ENCODE data around the gene PEX6.
A peak's percentile ranks its signal among the peaks of the same experiment; 100 is the strongest.

PEX6 gene, protein sequence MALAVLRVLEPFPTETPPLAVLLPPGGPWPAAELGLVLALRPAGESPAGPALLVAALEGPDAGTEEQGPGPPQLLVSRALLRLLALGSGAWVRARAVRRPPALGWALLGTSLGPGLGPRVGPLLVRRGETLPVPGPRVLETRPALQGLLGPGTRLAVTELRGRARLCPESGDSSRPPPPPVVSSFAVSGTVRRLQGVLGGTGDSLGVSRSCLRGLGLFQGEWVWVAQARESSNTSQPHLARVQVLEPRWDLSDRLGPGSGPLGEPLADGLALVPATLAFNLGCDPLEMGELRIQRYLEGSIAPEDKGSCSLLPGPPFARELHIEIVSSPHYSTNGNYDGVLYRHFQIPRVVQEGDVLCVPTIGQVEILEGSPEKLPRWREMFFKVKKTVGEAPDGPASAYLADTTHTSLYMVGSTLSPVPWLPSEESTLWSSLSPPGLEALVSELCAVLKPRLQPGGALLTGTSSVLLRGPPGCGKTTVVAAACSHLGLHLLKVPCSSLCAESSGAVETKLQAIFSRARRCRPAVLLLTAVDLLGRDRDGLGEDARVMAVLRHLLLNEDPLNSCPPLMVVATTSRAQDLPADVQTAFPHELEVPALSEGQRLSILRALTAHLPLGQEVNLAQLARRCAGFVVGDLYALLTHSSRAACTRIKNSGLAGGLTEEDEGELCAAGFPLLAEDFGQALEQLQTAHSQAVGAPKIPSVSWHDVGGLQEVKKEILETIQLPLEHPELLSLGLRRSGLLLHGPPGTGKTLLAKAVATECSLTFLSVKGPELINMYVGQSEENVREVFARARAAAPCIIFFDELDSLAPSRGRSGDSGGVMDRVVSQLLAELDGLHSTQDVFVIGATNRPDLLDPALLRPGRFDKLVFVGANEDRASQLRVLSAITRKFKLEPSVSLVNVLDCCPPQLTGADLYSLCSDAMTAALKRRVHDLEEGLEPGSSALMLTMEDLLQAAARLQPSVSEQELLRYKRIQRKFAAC

DNA sequence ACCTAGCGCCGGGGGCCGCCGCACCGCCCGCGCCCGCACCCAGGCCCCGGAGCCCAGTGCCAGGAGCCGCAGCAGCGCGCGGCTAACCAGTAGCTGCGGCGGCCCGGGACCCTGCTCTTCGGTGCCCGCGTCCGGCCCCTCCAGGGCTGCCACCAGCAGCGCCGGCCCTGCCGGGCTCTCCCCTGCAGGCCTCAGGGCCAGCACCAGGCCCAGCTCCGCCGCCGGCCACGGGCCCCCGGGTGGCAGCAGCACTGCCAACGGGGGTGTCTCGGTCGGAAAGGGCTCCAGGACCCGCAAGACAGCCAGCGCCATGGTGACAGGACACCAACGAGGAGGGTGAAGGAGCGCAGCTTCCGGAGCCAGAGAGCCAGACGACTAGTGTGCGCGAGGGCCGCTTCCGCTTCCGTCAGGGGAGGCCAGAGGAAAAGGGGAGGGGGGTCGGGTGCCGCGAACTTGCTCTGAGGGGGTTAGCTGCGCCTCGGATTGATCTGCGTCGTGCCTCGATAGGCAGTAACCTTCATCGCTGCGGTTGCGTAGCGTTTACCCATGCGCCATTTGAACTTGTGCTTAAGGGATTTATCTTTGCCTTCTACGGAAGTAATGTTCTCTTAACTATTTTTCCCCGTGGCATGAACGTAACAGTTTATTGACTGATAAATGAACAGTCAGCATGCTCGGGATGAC, at the start of gene PEX6:
Gene PEX6, minus strand, starts transcription at position 343 of the 684 bp plus-strand sequence. Its CDS starts 31 bp downstream, at position 312.
- DNase-seq (ENCODE audit: low read depth), result peak; percentile 84

DNA sequence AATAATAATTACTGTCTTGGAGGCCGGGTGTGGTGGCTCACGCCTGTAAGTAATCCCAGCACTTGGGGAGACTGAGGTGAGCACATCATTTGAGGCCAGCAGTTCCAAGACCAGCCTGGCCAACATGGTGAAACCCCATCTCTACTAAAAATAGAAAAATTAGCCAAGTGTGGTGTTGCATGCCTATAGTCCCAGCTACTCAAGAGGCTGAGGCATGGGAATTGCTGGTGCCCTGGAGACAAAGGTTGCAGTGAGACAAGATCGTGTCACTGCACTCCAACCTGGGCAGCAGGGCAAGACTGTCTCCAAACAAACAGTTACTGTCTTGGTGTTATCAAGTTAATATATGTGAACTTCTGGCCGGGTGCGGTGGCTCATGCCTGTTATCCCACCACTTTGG, 47.4 kb upstream of the PEX6 start:
- no peak for DNase-seq (ENCODE audit: low read depth)

DNA sequence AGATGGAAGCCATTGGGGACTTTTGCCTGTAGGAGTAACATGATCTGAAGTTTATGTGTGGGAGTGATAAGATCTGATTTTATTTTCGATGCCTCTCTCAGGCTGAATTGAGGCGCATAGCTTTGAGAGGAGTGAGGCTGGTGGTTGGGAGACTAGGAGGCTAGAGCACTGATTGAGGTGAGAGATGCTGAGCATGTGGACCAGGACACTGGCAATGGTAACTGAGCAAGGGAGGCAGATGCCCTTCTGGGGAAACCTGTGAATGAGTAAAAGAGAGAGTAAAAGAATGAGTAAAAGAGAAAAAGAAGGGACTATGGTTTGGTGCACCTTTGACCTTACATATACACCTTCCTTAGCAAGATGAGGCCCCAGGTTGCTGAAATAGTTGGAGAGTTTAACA, 45.5 kb upstream of the PEX6 start:
- DNase-seq (ENCODE audit: low read depth), result no peak

DNA sequence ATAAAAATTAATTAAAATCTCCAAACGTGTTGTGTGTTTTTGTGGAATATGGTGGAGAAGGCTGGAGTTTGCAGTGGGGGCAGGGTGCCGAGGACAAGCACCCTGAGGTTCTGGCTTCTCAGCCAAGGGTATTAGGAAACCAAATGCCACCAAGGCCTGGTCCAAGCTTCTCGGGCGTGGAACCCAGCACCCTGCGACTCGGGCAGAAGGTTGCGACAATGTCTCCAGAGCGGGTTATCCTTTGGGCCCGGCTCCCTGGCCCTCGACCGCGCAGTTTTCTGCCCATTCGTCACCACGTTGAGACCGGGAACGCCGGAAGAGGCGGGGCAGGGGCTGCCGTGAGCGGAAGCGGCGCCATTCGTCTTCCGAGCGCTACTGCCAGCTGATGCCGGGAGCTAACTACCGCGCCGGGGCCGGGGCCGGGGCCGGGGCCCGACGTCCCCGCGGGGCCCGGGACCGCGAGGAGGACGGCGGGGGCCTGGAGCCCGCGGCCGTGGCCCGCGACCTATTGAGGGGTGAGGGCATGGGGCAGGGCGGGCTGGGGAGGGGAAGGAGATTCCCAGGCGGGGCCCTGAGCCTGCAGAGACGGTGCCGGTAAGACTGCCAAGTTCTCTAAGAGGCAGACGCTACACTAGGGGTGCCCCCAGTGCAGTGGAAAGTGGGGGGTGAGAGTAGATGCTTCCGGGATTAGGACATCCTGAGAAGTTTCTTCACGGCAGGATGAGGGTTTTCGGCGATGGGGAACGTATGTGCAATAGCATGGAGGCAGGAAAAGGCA, 42.5 kb upstream of the PEX6 start, which contains the start of gene RRP36:
Gene RRP36, plus strand, starts transcription at position 354 of the 778 bp plus-strand sequence. Its CDS starts 32 bp downstream, at position 386.
- DNase-seq (ENCODE audit: low read depth), result peak; percentile 54

DNA sequence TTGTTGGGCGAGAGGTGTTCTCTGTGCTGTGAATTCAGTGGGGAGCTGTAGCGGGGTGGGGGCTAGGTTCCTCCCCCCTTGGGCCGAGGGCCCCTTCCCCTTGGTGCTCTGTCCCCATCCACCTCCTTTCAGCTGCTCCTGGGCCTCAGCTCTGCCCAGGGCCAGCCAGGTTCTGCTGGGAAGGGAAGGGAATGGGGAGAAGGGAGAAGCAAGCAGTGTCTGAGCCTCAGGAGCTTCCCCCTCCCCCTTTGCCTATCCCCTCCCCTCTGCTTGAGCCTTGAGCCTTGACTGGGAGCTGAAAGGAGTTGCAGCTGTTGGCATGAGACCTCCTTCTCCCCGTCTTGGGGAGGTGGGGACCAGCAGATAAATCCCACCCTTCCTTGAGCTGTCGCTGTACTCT, 41.9 kb upstream of the PEX6 start:
- DNase-seq (ENCODE audit: low read depth), result no peak

DNA sequence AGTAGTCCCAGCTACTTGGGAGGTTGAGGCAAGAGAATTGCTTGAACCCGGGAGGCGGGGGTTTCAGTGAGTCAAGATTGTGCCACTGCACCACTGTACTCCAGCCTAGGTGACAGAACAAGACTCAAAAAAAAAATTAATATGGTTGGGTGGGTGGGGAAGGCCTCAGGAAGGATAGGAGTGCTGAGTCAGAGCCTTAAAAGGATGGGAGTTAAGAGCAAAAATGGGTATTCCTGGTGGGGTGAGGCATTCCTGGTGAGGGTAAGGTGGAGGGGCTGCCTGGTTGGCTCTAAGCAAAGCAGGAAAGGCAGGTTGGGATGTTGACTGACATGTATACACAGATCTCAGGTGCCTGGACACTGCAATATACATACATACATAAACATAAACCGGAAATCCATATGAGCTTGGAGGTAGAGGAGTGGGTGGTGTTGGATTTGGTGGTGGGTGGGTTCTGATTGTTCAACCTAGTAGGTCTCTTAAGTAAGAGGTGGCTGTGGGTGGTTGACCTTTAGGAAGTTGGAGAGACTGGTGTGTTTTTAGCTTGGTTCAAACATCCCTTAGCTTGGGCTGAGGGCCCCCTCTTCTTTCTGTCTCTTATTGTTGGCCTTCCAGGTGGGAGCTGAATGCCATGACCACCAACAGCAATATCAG, 41.2 kb upstream of the PEX6 start:
- no peak for DNase-seq (ENCODE audit: low read depth)

DNA sequence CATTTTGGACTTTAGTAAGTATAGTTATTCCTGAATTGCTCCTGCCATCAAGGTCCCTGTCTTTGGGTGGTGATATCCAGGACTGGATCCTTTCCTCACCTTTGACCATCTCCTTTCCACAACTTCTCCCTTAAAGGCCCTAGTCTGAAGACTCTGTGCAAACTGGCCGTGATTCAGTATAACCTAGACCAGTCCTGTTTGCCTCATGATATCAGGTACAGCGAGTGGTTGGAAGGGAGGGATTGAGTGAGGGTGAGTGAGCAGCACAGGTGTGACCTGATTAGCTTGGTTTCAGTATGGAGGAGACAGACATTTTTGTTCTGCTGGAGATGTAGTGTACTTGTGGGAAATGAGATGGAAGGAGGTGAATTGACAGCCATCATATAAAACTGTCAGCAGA, 40.2 kb upstream of the PEX6 start:
- no peak for DNase-seq (ENCODE audit: low read depth)

DNA sequence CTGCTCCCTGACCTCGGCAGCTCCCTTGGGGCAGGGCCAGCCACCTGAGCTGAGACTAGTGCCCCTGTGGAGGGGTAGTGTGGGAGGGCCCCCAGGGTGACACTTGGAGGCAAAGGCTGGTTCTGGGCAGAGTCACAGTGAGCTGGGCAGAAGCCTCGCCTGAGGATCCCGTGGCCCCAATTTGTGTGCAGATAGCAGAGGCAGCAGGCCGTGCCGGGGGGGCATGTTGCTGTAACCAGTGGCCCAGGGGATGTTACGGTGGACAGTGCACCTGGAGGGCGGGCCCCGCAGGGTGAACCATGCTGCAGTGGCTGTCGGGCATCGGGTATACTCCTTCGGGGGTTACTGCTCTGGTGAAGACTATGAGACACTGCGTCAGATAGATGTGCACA, 38.0 kb upstream of the PEX6 start:
- no peak for DNase-seq (ENCODE audit: low read depth)

DNA sequence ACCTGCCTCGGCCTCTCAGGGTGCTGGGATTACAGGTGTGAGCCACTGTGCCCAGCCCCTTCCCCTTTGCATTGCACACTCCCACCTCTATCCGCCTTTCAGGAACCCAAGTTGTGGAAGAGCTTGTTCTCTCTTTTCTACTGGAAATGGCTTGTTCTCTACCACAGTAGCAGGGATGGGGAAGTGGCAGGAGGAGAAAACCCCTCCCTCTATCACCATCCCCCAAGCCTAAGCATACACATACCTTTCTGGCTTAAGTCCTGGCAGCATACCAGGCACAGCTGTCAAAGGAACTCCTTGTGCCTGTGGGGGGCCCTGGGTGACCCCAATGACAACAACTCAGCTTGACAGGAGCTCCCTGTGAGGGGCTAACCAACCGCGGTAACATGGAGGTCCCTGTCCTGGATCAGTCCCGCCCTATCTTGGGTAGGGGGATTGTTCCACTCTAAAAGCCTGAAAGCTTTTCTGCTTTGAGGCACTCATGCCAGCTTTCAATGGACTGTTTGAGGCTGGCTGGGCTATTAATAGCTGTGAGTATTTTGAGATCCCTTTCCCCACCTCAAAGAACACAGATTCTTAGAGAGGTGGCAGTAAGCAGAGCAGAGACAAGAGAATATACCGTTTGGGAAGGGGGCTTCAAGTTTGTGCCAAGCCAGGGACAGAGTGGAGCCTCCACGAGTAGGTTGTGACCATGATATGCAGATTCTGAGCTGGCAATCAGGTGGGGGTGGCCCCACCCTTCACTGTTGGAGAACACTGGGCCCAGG, 37.4 kb upstream of the PEX6 start:
- no peak for DNase-seq (ENCODE audit: low read depth)

DNA sequence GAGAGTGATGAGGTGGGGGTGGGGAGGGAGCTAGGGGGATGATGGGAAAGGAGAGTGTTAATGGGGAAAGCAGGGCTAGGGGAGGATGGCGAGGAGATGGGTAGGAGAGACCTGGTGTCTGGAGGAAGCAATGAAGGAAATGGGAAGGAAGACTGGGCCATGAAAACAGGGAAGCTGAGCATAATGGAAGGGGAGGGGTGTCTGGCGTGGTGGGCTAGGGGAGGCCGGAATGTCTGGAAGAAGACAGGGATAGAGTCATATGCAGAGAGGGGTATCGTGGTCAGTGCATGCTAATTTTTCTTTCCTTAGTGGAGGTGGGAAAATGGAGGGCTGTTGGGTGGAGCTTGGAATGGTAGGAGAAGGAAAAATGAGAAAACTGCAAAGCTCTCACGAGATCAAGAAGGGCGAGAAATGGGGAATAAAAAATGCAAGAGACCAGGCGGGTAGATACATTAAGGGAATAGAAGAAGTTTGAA, 35.5 kb upstream of the PEX6 start:
- DNase-seq (ENCODE audit: low read depth), result no peak

DNA sequence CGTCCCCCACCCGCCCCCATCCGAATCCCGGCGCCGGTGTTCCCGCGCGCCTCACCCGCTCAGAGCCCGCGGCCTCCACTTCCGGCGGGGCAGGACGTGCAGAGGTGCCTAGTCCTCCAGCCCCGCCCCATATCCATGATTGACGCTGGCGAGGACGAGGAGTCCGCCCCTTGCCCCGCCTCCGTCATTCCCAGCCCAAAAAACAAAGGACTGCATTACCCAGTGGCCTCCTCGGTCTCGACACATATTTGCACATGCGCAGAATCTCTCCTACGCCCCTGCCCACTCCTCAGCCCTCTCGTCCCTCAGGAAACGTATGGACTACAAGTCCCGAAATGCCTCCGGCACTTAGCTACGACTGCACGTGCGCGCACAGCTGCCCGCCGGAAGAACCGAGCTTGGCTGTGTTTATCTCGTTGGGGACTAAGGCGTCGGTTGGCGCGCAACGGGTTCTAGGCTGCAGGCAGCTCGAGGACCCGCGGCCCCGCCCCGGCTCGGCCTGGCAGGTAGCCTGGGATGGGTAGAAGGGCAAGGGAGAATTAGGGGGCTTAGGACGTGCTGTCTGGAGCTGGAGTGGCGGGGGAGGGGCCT, 35.0 kb upstream of the PEX6 start, which contains the start of the genes KLHDC3 and MEA1:
Gene KLHDC3, plus strand, starts transcription at position 407 of the 591 bp plus-strand sequence. CDS start 2,944 bp downstream, outside the sequence.
Gene MEA1, minus strand, starts transcription at position 104 of the 591 bp plus-strand sequence. CDS start 133 bp downstream, outside the sequence.
- peak; percentile 97 for DNase-seq (ENCODE audit: low read depth)

DNA sequence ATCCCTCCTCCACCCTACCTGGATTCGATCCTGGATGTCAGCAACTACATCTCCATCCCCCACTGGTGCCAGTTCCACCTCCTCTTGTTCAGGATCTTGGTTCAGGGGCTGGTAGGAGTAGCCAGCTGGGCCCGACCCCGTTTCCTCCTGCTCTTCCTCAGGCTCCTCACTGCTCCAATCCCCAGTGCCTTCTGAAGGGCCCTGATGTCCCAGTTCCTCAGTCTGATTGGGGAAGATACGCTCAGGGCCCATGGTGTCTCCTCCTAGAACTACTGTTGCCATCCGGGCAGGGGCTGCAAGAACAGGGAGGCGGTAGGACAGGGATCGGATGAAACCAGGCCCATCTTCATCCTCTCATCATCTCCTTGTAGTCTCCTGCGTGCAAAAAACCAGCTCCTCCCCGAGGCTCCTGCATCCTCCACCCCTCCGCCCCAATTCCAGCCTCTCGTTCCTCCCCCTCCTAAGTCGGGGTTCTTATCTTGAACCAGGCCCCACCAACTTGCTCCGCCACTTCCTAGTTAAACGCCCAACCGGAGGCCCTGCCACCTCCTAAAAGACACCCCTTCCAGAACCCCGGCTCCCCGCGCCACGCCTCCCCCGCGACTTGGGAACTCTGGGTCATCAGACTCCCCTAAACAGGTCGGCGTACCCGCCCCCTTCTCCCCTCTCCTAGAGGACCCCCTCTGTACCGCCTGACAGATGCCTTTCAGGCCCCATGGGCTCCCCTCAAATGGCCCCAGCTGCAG, 34.3 kb upstream of the PEX6 start:
- no peak for DNase-seq (ENCODE audit: low read depth)

DNA sequence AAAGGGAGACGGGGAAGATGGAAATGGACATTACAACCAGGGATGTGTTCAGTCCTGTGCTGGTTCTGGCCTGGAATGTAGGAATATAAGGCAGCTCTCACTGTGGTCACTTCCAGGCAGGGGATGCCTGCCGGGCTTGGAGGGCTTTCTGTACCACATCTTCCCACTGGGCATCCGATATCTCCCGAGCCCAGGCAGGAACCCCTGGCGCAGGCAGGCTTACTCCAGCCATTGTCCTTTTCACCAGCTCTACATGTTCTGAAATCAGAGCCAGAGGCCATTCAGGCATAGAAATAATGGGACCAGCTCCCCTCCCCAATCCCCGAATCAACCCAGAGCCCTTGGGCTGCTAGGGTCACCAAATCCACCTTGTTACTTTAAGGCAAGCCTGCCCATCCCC, 33.4 kb upstream of the PEX6 start:
- no peak for DNase-seq (ENCODE audit: low read depth)

DNA sequence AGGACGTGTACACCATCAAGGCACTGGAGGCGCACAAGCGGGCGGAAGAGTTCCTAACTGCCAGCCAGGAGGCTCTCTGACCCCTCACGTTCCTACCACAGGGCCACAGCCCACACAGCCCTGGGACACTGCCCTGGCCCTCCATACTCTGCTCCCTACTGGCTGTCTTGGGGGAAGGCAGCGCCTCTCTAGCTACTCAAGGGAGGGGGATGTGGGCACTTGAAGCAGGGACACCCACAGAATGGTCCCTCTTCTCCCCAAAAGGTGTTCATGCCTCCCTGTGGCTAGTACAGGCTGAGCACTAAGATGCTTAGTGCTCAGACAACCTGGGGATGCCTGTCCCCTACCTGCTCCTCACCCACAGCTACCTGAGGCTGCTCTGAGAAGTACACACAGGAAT, 32.2 kb upstream of the PEX6 start:
- DNase-seq (ENCODE audit: low read depth), result no peak

DNA sequence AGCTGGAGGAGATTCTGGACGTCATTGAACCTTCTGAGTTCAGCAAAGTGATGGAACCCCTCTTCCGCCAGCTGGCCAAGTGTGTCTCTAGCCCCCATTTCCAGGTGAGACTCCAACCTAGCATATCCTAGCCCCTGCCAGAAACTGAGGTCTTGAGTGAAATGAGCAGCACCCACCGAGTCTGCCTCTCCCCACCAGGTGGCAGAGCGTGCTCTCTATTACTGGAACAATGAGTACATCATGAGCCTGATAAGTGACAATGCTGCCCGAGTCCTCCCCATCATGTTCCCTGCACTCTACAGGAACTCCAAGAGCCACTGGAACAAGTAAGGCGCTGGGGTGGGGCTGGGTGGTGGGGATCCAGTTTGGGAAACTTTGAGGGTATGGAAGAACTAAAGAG, 30.1 kb upstream of the PEX6 start:
- DNase-seq (ENCODE audit: low read depth), result no peak

DNA sequence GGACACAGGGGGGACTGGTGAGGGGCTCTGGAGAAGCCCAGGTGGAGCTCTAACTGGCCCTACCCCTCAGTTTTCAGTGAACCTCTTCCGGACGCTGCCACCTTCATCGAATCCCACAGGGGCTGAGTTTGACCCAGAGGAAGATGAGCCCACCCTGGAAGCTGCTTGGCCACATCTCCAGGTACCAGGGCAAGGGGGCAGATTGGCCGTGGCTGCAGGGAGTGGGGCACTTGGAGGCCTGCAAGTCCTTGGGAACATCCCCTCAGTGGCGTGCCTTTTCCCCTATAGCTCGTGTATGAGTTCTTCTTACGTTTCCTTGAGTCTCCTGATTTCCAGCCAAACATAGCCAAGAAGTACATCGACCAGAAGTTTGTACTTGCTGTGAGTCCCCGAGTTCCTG, 28.1 kb upstream of the PEX6 start:
- DNase-seq (ENCODE audit: low read depth), result no peak

DNA sequence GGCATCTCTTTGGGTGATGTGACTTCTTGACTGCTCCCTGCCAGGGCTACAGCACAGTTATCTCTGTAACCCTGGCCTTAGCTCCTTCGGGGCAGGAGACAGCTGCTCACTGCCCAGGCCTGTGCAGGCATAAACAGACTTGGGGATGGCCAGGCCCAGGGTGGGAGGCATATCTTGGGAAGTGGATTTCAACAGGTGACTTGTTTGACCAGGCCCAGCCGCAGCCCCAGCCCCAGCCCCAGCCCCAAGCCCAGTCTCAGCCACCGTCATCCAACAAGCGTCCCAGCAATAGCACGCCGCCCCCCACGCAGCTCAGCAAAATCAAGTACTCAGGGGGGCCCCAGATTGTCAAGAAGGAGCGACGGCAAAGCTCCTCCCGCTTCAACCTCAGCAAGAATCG, 27.3 kb upstream of the PEX6 start:
- no peak for DNase-seq (ENCODE audit: low read depth)

DNA sequence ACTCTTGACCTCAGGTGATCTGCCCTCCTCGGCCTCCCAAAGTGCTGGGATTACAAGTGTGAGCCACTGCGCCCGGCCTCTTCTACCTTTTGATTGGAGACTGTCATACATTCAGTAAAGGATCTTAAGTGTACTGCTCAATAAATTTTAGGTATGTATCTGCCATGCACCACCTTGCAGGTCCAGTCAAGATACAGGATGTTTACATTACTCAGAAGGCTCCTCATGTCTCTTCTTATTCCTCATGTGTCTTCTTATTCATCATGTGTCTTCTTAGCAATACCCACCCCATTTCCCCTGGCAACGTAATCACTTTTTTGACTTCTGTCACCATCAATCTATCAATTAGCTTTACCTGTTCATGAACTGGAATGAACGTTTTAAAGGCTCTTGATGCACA, 26.9 kb upstream of the PEX6 start:
- DNase-seq (ENCODE audit: low read depth), result no peak

DNA sequence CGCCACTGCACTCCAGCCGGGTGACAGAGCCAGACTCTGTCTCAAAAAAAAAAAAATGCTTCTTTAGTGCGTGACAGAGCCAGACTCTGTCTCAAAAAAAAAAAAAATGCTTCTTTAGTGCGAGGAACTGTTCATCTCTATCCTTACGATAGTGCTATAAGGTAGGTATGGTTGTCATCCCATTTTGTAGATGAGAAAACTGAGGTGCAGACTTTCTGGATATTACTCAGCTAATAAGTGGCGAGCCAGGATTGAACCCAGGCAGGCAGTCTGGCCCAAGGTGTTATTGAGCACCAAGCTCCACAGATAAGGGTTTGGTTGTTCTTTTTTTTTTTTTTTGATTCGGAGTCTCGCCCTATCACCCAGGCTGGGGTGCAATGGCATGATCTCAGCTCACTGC, 22.9 kb upstream of the PEX6 start:
- DNase-seq (ENCODE audit: low read depth), result no peak

All from stimulated activated CD8-positive, alpha-beta memory T cell treated with anti-CD3 and anti-CD28 coated beads, Interleukin-12 subunit alpha, Interleukin-12 subunit beta, amount 100 ng/mL, for 4 hours (primary cell).